ENCODE measurements around the gene TTLL7. TPM values are rescaled to one million over a fixed set of nuclear protein-coding genes. Genes with fewer than 3 reads are reported as not detected.

The TTLL7 gene
- total and polyA plus RNA-seq, 4 experiments from 2014 or later, result 0.06 to 2.8 (median 0.33) TPM

- intact Hi-C loops (cut with micrococcal nuclease), result no loop called here
- no peak overlapping the region for H3K4me3 ChIP-seq (ENCODE audit: low read length in 2 of 2)
- H3K27ac Mint-ChIP-seq, result no peak overlapping the region
- H3K9me3 Mint-ChIP-seq, result no peaks in the 10 kb centered on the region
- H3K4me3 Mint-ChIP-seq, result peak overlapping the region in 1 of 8 donors; percentile 50
- no peaks in the 10 kb centered on the region for H3K4me1 Mint-ChIP-seq
- H3K27ac ChIP-seq (ENCODE audit: low read depth, low read length), result no peak overlapping the region
- ChIA-PET CTCF (ENCODE audit: partially characterized antibody) (no interaction called here), POLR2A (ENCODE audit: partially characterized antibody) (no interaction called here)
- no peaks in the 10 kb centered on the region for H3K9me3 ChIP-seq (ENCODE audit: control insufficient read depth in 1 of 2, low read length in 2 of 2)
- no peaks in the 10 kb centered on the region for H3K27me3 Mint-ChIP-seq
- peaks cover 2 to 6% of the 10 kb centered on the region in 2 donors for H3K36me3 Mint-ChIP-seq
- no peaks in the 10 kb centered on the region for H3K36me3 ChIP-seq (ENCODE audit: insufficient read depth, low read length)
- H3K4me1 ChIP-seq (ENCODE audit: insufficient read depth, low read length), result no peaks in the 10 kb centered on the region
- DNase-seq, result no peak
- no peaks in the 10 kb centered on the region for H3K27me3 ChIP-seq (ENCODE audit: insufficient read depth, low read length)
These were observed 154.4 kb downstream of the TTLL7 start for GRCh38 chr1:83844546-83844945.

- no peak overlapping the region for H3K27ac ChIP-seq (ENCODE audit: low read depth, low read length)
- Mint-ChIP-seq H3K36me3 (peaks cover 2 to 6% of the 10 kb centered on the region in 2 donors), H3K9me3 (no peaks in the 10 kb centered on the region), H3K27ac (no peak overlapping the region), H3K27me3 (peaks cover 0 to 1% of the 10 kb centered on the region in 2 donors), H3K4me1 (no peaks in the 10 kb centered on the region), H3K4me3 (no peak overlapping the region)
- ChIA-PET POLR2A (ENCODE audit: partially characterized antibody) (no interaction called here), CTCF (ENCODE audit: partially characterized antibody) (interaction anchor here (0.9 kb wide), 1 partner anchor 10 kb away, joined by 3 read pairs; no protein-coding TSS in a partner anchor)
- intact Hi-C loops (cut with micrococcal nuclease), result no loop called here
- H3K4me1 ChIP-seq (ENCODE audit: insufficient read depth, low read length), result no peaks in the 10 kb centered on the region
- H3K4me3 ChIP-seq (ENCODE audit: low read length in 2 of 2), result no peak overlapping the region
- no peaks in the 10 kb centered on the region for H3K36me3 ChIP-seq (ENCODE audit: insufficient read depth, low read length)
- no peaks in the 10 kb centered on the region for H3K9me3 ChIP-seq (ENCODE audit: control insufficient read depth in 1 of 2, low read length in 2 of 2)
- no peak for DNase-seq
- H3K27me3 ChIP-seq (ENCODE audit: insufficient read depth, low read length), result no peaks in the 10 kb centered on the region
These were observed 159.3 kb downstream of the TTLL7 start for GRCh38 chr1:83839566-83840173.

DNA sequence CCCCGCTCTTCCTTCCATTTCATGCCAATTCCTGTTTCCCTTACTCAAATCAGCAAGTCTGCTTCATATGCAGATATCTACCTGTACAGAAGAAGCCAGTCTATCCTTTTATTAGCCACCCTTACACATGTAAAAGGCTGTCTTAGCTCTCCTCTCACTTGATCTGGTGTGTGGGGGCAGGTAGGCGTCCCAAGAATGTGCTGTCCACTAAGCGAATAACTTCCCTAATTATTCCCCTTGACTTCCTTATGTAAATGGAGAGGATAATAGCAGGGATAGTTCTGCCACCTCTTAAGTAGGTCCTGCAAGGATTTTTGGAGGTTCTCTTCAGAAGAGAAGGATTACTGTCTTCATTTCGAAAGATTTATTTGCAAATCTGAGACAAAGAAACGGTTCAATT is 160.4 kb downstream of the TTLL7 start:
- no peak for DNase-seq
- intact Hi-C loops (cut with micrococcal nuclease), result no loop called here
- Histone ChIP-seq H3K4me1 (ENCODE audit: insufficient read depth, low read length) (no peaks in the 10 kb centered on the region), H3K27me3 (ENCODE audit: insufficient read depth, low read length) (no peaks in the 10 kb centered on the region), H3K4me3 (ENCODE audit: low read length in 2 of 2) (no peak overlapping the region), H3K36me3 (ENCODE audit: insufficient read depth, low read length) (no peaks in the 10 kb centered on the region), H3K27ac (ENCODE audit: low read depth, low read length) (no peak overlapping the region), H3K9me3 (ENCODE audit: control insufficient read depth in 1 of 2, low read length in 2 of 2) (no peaks in the 10 kb centered on the region)
- Mint-ChIP-seq H3K4me1 (no peaks in the 10 kb centered on the region), H3K27ac (no peak overlapping the region), H3K27me3 (peaks cover 0 to 1% of the 10 kb centered on the region in 2 donors), H3K36me3 (peaks cover 0 to 3% of the 10 kb centered on the region in 2 donors), H3K9me3 (no peaks in the 10 kb centered on the region), H3K4me3 (peak overlapping the region in 1 of 8 donors; percentile 26)
- ChIA-PET POLR2A (ENCODE audit: partially characterized antibody) (no interaction called here), CTCF (ENCODE audit: partially characterized antibody) (no interaction called here)

GRCh38 chr1:83836543-83836942 is 162.4 kb downstream of the TTLL7 start:
- no peaks in the 10 kb centered on the region for H3K4me1 ChIP-seq (ENCODE audit: insufficient read depth, low read length)
- no peak overlapping the region for H3K4me3 ChIP-seq (ENCODE audit: low read length in 2 of 2)
- no peaks in the 10 kb centered on the region for H3K4me1 Mint-ChIP-seq
- H3K36me3 Mint-ChIP-seq, result peaks cover 0 to 3% of the 10 kb centered on the region in 2 donors
- H3K4me3 Mint-ChIP-seq, result no peak overlapping the region
- no peaks in the 10 kb centered on the region for H3K9me3 ChIP-seq (ENCODE audit: control insufficient read depth in 1 of 2, low read length in 2 of 2)
- H3K27ac ChIP-seq (ENCODE audit: low read depth, low read length), result no peak overlapping the region
- intact Hi-C loops (cut with micrococcal nuclease), result no loop called here
- ChIA-PET POLR2A (ENCODE audit: partially characterized antibody) (no interaction called here), CTCF (ENCODE audit: partially characterized antibody) (no interaction called here)
- no peaks in the 10 kb centered on the region for H3K36me3 ChIP-seq (ENCODE audit: insufficient read depth, low read length)
- no peak overlapping the region for H3K27ac Mint-ChIP-seq
- no peaks in the 10 kb centered on the region for H3K9me3 Mint-ChIP-seq
- H3K27me3 ChIP-seq (ENCODE audit: insufficient read depth, low read length), result no peaks in the 10 kb centered on the region
- H3K27me3 Mint-ChIP-seq, result peaks cover 0 to 1% of the 10 kb centered on the region in 2 donors
- DNase-seq, result no peak

DNA sequence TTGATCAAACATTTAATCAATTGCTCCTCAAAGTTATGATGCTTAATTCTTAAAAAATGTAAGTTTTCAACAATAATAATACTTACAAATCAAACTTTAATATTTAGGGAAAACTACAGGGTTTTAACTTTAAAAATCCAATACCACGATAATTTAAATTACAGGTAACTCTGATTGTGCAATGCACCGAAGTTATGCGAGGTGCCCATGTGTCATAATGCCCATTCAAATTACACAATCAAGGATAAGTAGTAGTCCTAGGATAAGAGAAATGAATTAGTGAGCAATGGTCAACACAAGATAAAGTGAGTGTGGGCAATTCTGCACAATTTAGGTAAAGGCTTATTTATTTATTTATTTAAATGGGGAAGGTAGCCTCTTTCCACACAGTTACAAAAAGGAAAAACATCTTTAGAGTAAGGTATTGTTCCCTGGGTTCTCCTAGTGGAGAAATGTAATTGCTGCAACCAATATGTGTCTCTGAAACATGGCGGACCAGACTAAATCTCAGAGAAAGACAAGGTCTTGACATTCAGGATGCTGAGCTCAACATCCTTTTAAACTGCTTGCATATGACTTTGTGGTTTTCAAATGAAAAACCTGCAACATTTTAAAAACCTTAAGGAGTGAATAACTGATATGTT is 164.2 kb downstream of the TTLL7 start:
- no peak for DNase-seq
- intact Hi-C loops (cut with micrococcal nuclease), result no loop called here
- Histone ChIP-seq H3K4me1 (ENCODE audit: insufficient read depth, low read length) (no peaks in the 10 kb centered on the region), H3K36me3 (ENCODE audit: insufficient read depth, low read length) (no peaks in the 10 kb centered on the region), H3K27ac (ENCODE audit: low read depth, low read length) (no peak overlapping the region), H3K27me3 (ENCODE audit: insufficient read depth, low read length) (no peaks in the 10 kb centered on the region), H3K4me3 (ENCODE audit: low read length in 2 of 2) (no peak overlapping the region), H3K9me3 (ENCODE audit: control insufficient read depth in 1 of 2, low read length in 2 of 2) (no peaks in the 10 kb centered on the region)
- Mint-ChIP-seq H3K36me3 (peaks cover 0 to 2% of the 10 kb centered on the region in 2 donors), H3K4me3 (no peak overlapping the region), H3K27me3 (peaks cover 0 to 1% of the 10 kb centered on the region in 2 donors), H3K9me3 (no peaks in the 10 kb centered on the region), H3K27ac (no peak overlapping the region), H3K4me1 (no peaks in the 10 kb centered on the region)
- POLR2A ChIA-PET (ENCODE audit: partially characterized antibody), result no interaction called here
- CTCF ChIA-PET (ENCODE audit: partially characterized antibody), result no interaction called here

DNA sequence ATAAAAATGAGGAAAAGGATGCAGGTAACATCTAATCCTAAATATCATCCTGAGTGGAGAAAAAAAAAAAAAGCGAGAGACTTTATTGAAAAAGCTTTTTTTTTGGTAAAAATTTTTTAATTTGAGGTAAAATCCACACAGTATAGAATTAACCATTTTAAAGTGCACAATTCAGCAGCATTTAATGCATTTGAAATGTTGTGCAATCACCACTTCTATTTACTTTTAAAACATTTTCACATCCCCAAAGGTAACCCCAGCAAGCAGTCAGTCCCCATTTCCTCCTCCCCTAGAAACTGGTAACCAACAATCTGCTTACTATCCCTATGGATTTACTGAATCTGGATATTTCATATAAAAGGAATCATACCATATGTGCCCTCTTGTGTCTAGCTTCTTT is 166.7 kb downstream of the TTLL7 start:
- no peaks in the 10 kb centered on the region for H3K4me1 Mint-ChIP-seq
- ChIA-PET CTCF (ENCODE audit: partially characterized antibody) (no interaction called here), POLR2A (ENCODE audit: partially characterized antibody) (no interaction called here)
- H3K27me3 ChIP-seq (ENCODE audit: insufficient read depth, low read length), result no peaks in the 10 kb centered on the region
- DNase-seq, result no peak
- H3K4me3 Mint-ChIP-seq, result no peak overlapping the region
- peaks cover 0 to 2% (median 0%) of the 10 kb centered on the region in 8 donors for H3K9me3 Mint-ChIP-seq
- no peak overlapping the region for H3K27ac Mint-ChIP-seq
- H3K36me3 ChIP-seq (ENCODE audit: insufficient read depth, low read length), result no peaks in the 10 kb centered on the region
- no peak overlapping the region for H3K4me3 ChIP-seq (ENCODE audit: low read length in 2 of 2)
- H3K27ac ChIP-seq (ENCODE audit: low read depth, low read length), result no peak overlapping the region
- no peaks in the 10 kb centered on the region for H3K9me3 ChIP-seq (ENCODE audit: control insufficient read depth in 1 of 2, low read length in 2 of 2)
- no peaks in the 10 kb centered on the region for H3K36me3 Mint-ChIP-seq
- no peaks in the 10 kb centered on the region for H3K4me1 ChIP-seq (ENCODE audit: insufficient read depth, low read length)
- H3K27me3 Mint-ChIP-seq, result peaks cover 0 to 3% of the 10 kb centered on the region in 2 donors
- intact Hi-C loops (cut with micrococcal nuclease), result no loop called here

GRCh38 chr1:83829106-83829505 is 169.8 kb downstream of the TTLL7 start:
- intact Hi-C loops (cut with micrococcal nuclease), result no loop called here
- H3K36me3 ChIP-seq (ENCODE audit: insufficient read depth, low read length), result no peaks in the 10 kb centered on the region
- Mint-ChIP-seq H3K4me1 (no peaks in the 10 kb centered on the region), H3K27me3 (peaks cover 0 to 2% of the 10 kb centered on the region in 2 donors), H3K9me3 (peaks cover 0 to 12% (median 0%) of the 10 kb centered on the region in 8 donors), H3K36me3 (no peaks in the 10 kb centered on the region), H3K4me3 (no peak overlapping the region), H3K27ac (no peak overlapping the region)
- DNase-seq, result no peak
- CTCF ChIA-PET (ENCODE audit: partially characterized antibody), result no interaction called here
- H3K4me3 ChIP-seq (ENCODE audit: low read length in 2 of 2), result no peak overlapping the region
- POLR2A ChIA-PET (ENCODE audit: partially characterized antibody), result no interaction called here
- H3K27me3 ChIP-seq (ENCODE audit: insufficient read depth, low read length), result no peaks in the 10 kb centered on the region
- H3K9me3 ChIP-seq (ENCODE audit: control insufficient read depth in 1 of 2, low read length in 2 of 2), result no peaks in the 10 kb centered on the region
- no peak overlapping the region for H3K27ac ChIP-seq (ENCODE audit: low read depth, low read length)
- H3K4me1 ChIP-seq (ENCODE audit: insufficient read depth, low read length), result no peaks in the 10 kb centered on the region
